ENCODE measurements around the gene SLC26A5. TPM values are rescaled to one million over a fixed set of nuclear protein-coding genes. Genes with fewer than 3 reads are reported as not detected.

Gene SLC26A5
- total RNA-seq, 4 donors from 2014 or later, result 0.42 to 5.3 (median 0.90) TPM

- WGBS, result 91% methylated on average over 4 of the region's 4 CpGs
- no peaks in the 10 kb centered on the region for H3K36me3 ChIP-seq
- TF ChIP-seq POLR2A (IDR thresholded peaks at IDR 0.05), result no peak
- TF ChIP-seq EP300 (IDR thresholded peaks at IDR 0.05), result no peak
- TF ChIP-seq CTCF (IDR thresholded peaks at IDR 0.05), result no peak
- no peak for TF ChIP-seq POLR2AphosphoS5 (IDR thresholded peaks at IDR 0.05)
- no peaks in the 10 kb centered on the region for H3K4me1 ChIP-seq
- DNase-seq (ENCODE audit: low spot score in 2 of 2), result no peak
- H3K27me3 ChIP-seq, result peaks cover 5% of the 10 kb centered on the region
- H3K4me3 ChIP-seq, result no peak overlapping the region
- no peak overlapping the region for H3K27ac ChIP-seq
- H3K9me3 ChIP-seq, result no peaks in the 10 kb centered on the region
These were observed 64.6 kb downstream of the SLC26A5 start for GRCh38 chr7:103381280-103382031.

GRCh38 chr7:103380395-103381191, 65.4 kb downstream of the SLC26A5 start:
- WGBS, result 84% methylated on average over 5 of the region's 5 CpGs
- TF ChIP-seq POLR2AphosphoS5 (IDR thresholded peaks at IDR 0.05), result no peak
- TF ChIP-seq EP300 (IDR thresholded peaks at IDR 0.05), result no peak
- TF ChIP-seq POLR2A (IDR thresholded peaks at IDR 0.05), result no peak
- no peak for TF ChIP-seq CTCF (IDR thresholded peaks at IDR 0.05)

GRCh38 chr7:103379270-103379975, 66.6 kb downstream of the SLC26A5 start:
- WGBS, result 72% methylated on average over 3 of the region's 3 CpGs
- no peak for DNase-seq (ENCODE audit: low spot score in 2 of 2)
- TF ChIP-seq CTCF (IDR thresholded peaks at IDR 0.05), result no peak
- no peak for TF ChIP-seq EP300 (IDR thresholded peaks at IDR 0.05)
- TF ChIP-seq POLR2AphosphoS5 (IDR thresholded peaks at IDR 0.05), result no peak
- TF ChIP-seq POLR2A (IDR thresholded peaks at IDR 0.05), result no peak
- Histone ChIP-seq H3K4me1 (no peaks in the 10 kb centered on the region), H3K36me3 (no peaks in the 10 kb centered on the region), H3K9me3 (no peaks in the 10 kb centered on the region), H3K27ac (no peak overlapping the region), H3K4me3 (no peak overlapping the region), H3K27me3 (peaks cover 5% of the 10 kb centered on the region)

More at GRCh38 chr7:103380395-103381191, 65.4 kb downstream of the SLC26A5 start:
- H3K4me1 ChIP-seq, result no peaks in the 10 kb centered on the region
- no peak overlapping the region for H3K27ac ChIP-seq
- no peaks in the 10 kb centered on the region for H3K9me3 ChIP-seq
- no peak overlapping the region for H3K4me3 ChIP-seq
- DNase-seq (ENCODE audit: low spot score in 2 of 2), result no peak
- H3K36me3 ChIP-seq, result no peaks in the 10 kb centered on the region
- H3K27me3 ChIP-seq, result peaks cover 5% of the 10 kb centered on the region

- no peak for DNase-seq (ENCODE audit: low spot score in 2 of 2)
- H3K27ac ChIP-seq, result no peak overlapping the region
- H3K36me3 ChIP-seq, result peaks cover 9% of the 10 kb centered on the region
- no peaks in the 10 kb centered on the region for H3K9me3 ChIP-seq
- H3K4me3 ChIP-seq, result no peak overlapping the region
- H3K4me1 ChIP-seq, result no peaks in the 10 kb centered on the region
- H3K27me3 ChIP-seq, result peaks cover 5% of the 10 kb centered on the region
- WGBS, result 59% methylated on average over 6 of the region's 6 CpGs
- TF ChIP-seq POLR2A (IDR thresholded peaks at IDR 0.05), result no peak
These were observed 72.0 kb downstream of the SLC26A5 start for GRCh38 chr7:103373866-103374643.

- Histone ChIP-seq H3K27me3 (no peaks in the 10 kb centered on the region), H3K27ac (no peak overlapping the region), H3K4me1 (no peaks in the 10 kb centered on the region), H3K36me3 (peaks cover 55% of the 10 kb centered on the region), H3K9me3 (no peaks in the 10 kb centered on the region), H3K4me3 (no peak overlapping the region)
- 94% methylated on average over 5 of the region's 5 CpGs for WGBS
- no peak for DNase-seq (ENCODE audit: low spot score in 2 of 2)
- TF ChIP-seq CTCF (IDR thresholded peaks at IDR 0.05) (no peak), POLR2A (IDR thresholded peaks at IDR 0.05) (no peak), POLR2AphosphoS5 (IDR thresholded peaks at IDR 0.05) (no peak), EP300 (IDR thresholded peaks at IDR 0.05) (no peak)
These were observed 76.6 kb downstream of the SLC26A5 start for GRCh38 chr7:103369432-103369831.
